Ishikawa (cell line): ENCODE results near the gene CUL2.

Source experiments
- EGR1 ChIP-seq: IDR thresholded peaks from 2 replicates; pipeline ENCODE4 v1.6.1; 2012
- EP300 ChIP-seq: IDR thresholded peaks from 2 replicates; pipeline ENCODE4 v1.6.1; 2012; ENCODE audit warnings: borderline replicate concordance
- FOXM1 ChIP-seq: IDR thresholded peaks from 2 replicates; pipeline ENCODE4 v1.6.1; 2012; ENCODE audit warnings: low read depth, borderline replicate concordance
- NFIC ChIP-seq: IDR thresholded peaks from 2 replicates; pipeline ENCODE4 v1.6.1; 2012
- RAD21 ChIP-seq: IDR thresholded peaks from 2 replicates; pipeline ENCODE4 v1.6.1; 2012; ENCODE audit warnings: low read depth
- TAF1 ChIP-seq: IDR thresholded peaks from 2 replicates; pipeline ENCODE4 v1.6.1; 2012; ENCODE audit warnings: low read depth, mild to moderate bottlenecking
- USF1 ChIP-seq: IDR thresholded peaks from 2 replicates; pipeline ENCODE4 v1.6.1; 2012
- YY1 ChIP-seq: IDR thresholded peaks from 2 replicates; pipeline ENCODE4 v1.6.1; 2012; ENCODE audit warnings: low read depth
- TF ChIP-seq, protein P1 (sequence below): IDR thresholded peaks from 2 replicates; pipeline ENCODE4 v1.6.1; 2012; ENCODE audit warnings: low read depth, mild to moderate bottlenecking
- TF ChIP-seq, protein P2 (sequence below): IDR thresholded peaks from 2 replicates; pipeline ENCODE4 v1.6.1; 2012

GRCh38 chr10:35079265-35079664 is 10.9 kb downstream of the CUL2 start:
- TF ChIP-seq EP300 (no peak), RAD21 (no peak), FOXM1 (no peak), TAF1 (no peak), EGR1 (no peak), YY1 (no peak), NFIC (no peak), USF1 (no peak)
- TF ChIP-seq, protein P1, sequence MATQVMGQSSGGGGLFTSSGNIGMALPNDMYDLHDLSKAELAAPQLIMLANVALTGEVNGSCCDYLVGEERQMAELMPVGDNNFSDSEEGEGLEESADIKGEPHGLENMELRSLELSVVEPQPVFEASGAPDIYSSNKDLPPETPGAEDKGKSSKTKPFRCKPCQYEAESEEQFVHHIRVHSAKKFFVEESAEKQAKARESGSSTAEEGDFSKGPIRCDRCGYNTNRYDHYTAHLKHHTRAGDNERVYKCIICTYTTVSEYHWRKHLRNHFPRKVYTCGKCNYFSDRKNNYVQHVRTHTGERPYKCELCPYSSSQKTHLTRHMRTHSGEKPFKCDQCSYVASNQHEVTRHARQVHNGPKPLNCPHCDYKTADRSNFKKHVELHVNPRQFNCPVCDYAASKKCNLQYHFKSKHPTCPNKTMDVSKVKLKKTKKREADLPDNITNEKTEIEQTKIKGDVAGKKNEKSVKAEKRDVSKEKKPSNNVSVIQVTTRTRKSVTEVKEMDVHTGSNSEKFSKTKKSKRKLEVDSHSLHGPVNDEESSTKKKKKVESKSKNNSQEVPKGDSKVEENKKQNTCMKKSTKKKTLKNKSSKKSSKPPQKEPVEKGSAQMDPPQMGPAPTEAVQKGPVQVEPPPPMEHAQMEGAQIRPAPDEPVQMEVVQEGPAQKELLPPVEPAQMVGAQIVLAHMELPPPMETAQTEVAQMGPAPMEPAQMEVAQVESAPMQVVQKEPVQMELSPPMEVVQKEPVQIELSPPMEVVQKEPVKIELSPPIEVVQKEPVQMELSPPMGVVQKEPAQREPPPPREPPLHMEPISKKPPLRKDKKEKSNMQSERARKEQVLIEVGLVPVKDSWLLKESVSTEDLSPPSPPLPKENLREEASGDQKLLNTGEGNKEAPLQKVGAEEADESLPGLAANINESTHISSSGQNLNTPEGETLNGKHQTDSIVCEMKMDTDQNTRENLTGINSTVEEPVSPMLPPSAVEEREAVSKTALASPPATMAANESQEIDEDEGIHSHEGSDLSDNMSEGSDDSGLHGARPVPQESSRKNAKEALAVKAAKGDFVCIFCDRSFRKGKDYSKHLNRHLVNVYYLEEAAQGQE, result no peak
- TF ChIP-seq, protein P2, sequence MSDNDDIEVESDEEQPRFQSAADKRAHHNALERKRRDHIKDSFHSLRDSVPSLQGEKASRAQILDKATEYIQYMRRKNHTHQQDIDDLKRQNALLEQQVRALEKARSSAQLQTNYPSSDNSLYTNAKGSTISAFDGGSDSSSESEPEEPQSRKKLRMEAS, result no peak
